Middle frontal gyrus (tissue), 1 donor: ENCODE results near the gene RDH11.
"Not testable (repeated sequence)": the region's sequence is repeated elsewhere in the genome, so short reads cannot be mapped to it uniquely, and the experiment has no call there.

Source experiments
- DNase-seq: peaks from one replicate; pipeline ENCODE4 v3.0.0-alpha.2; 2015; ENCODE audit warnings: low spot score; ENCODE audit errors: extremely low spot score

Gene RDH11

GRCh38 chr14:67695394-67695949 is at the start of gene RDH11:
RDH11 (minus strand) TSS chr14:67695764; CDS start chr14:67695703, 61 bp downstream.
- DNase-seq = peak; percentile 87

- no peak for DNase-seq
Observed at GRCh38 chr14:67744046-67744445, 48.5 kb upstream of the RDH11 start.

GRCh38 chr14:67738740-67739504 is 43.4 kb upstream of the RDH11 start:
- DNase-seq = no peak

- no peak for DNase-seq
Observed at GRCh38 chr14:67736771-67737170, 41.2 kb upstream of the RDH11 start.

GRCh38 chr14:67735336-67736147 is 40.0 kb upstream of the RDH11 start:
- DNase-seq = no peak

GRCh38 chr14:67734675-67735074 is 39.1 kb upstream of the RDH11 start:
- no peak for DNase-seq

- no peak for DNase-seq
Observed at GRCh38 chr14:67733616-67734015, 38.1 kb upstream of the RDH11 start.

- no peak for DNase-seq
Observed at GRCh38 chr14:67729072-67729885, 33.7 kb upstream of the RDH11 start.

- DNase-seq = no peak
Observed at GRCh38 chr14:67728258-67728657, 32.7 kb upstream of the RDH11 start.

GRCh38 chr14:67727361-67727760 is 31.8 kb upstream of the RDH11 start:
- DNase-seq = no peak

- no peak for DNase-seq
Observed at GRCh38 chr14:67725171-67725570, 29.6 kb upstream of the RDH11 start.

GRCh38 chr14:67722293-67722692 is 26.7 kb upstream of the RDH11 start:
- DNase-seq = peak; percentile 47

- no peak for DNase-seq
Observed at GRCh38 chr14:67721875-67722274, 26.3 kb upstream of the RDH11 start.

GRCh38 chr14:67719866-67720265 is 24.3 kb upstream of the RDH11 start:
- no peak for DNase-seq

GRCh38 chr14:67719385-67719784 is 23.8 kb upstream of the RDH11 start:
- DNase-seq = not testable (repeated sequence)

- no peak for DNase-seq
Observed at GRCh38 chr14:67718265-67718664, 22.7 kb upstream of the RDH11 start.

- no peak for DNase-seq
Observed at GRCh38 chr14:67717048-67717447, 21.5 kb upstream of the RDH11 start.

- no peak for DNase-seq
Observed at GRCh38 chr14:67710209-67710608, 14.6 kb upstream of the RDH11 start.

- DNase-seq = not testable (repeated sequence)
Observed at GRCh38 chr14:67709796-67710195, 14.2 kb upstream of the RDH11 start.

- not testable (repeated sequence) for DNase-seq
Observed at GRCh38 chr14:67709346-67709745, 13.8 kb upstream of the RDH11 start.

- no peak for DNase-seq
Observed at GRCh38 chr14:67705211-67705610, 9.6 kb upstream of the RDH11 start.
